SU-DHL-6 (cell line): ENCODE measurements around the gene DNAH9.
A peak's percentile ranks its signal among the peaks of the same experiment; 100 is the strongest.

Source experiments
- H2AFZ ChIP-seq: fragments of 200-600 bp; sonication (generic); 2 replicates; pipeline ENCODE4 v1.6.1; 2014; ENCODE audit warnings: low read depth, mild to moderate bottlenecking, moderate library complexity, mixed read lengths, antibody characterized with exemption, low read length; ENCODE audit not compliant: severe bottlenecking
- H3F3A ChIP-seq: fragments of 200-600 bp; shearing (Covaris generic); 2 replicates; pipeline ENCODE4 v1.6.0; 2016; ENCODE audit warnings: antibody characterized with exemption, mild to moderate bottlenecking; ENCODE audit not compliant: insufficient read depth
- H3K27ac ChIP-seq: fragments of 200-600 bp; sonication (generic); 2 replicates; pipeline ENCODE4 v1.5.1; 2016; ENCODE audit warnings: low read depth, mild to moderate bottlenecking, low read length, moderate library complexity, mixed read lengths
- H3K27me3 ChIP-seq: fragments of 200-600 bp; sonication (generic), shearing (Covaris generic); 2 replicates; pipeline ENCODE4 v1.6.0; 2014; ENCODE audit warnings: mild to moderate bottlenecking, low read length
- H3K36me3 ChIP-seq: fragments of 200-600 bp; sonication (generic); 2 replicates; pipeline ENCODE4 v1.6.1; 2014; ENCODE audit warnings: mild to moderate bottlenecking, low read length, mixed read lengths
- H3K4me2 ChIP-seq: fragments of 300-600, 200-600 bp; shearing (Covaris generic), sonication (generic); 2 replicates; pipeline ENCODE4 v1.6.0; 2014; ENCODE audit warnings: low read length, low read depth, mild to moderate bottlenecking; ENCODE audit not compliant: poor library complexity, severe bottlenecking
- H3K4me3 ChIP-seq: fragments of 200-600 bp; sonication (generic); 2 replicates; pipeline ENCODE4 v1.5.1; 2014; ENCODE audit warnings: antibody characterized with exemption, low read length, mild to moderate bottlenecking, mixed read lengths; ENCODE audit not compliant: insufficient read depth, poor library complexity, severe bottlenecking
- H3K79me2 ChIP-seq: fragments of 200-600 bp; sonication (generic); 2 replicates; pipeline ENCODE4 v1.6.1; 2014; ENCODE audit warnings: mild to moderate bottlenecking, low read length, moderate library complexity; ENCODE audit not compliant: insufficient read depth
- H3K9ac ChIP-seq: fragments of 200-600 bp; sonication (generic); 2 replicates; pipeline ENCODE4 v1.7.0; 2014; ENCODE audit warnings: mild to moderate bottlenecking, low read length
- H3K9me2 ChIP-seq: fragments of 200-600 bp; sonication (generic); replicated peaks from 2 replicates; pipeline ENCODE4 v1.6.1; 2014; ENCODE audit warnings: low read length; ENCODE audit not compliant: insufficient read depth
- H3K9me3 ChIP-seq: fragments of 200-600 bp; sonication (generic); 2 replicates; pipeline ENCODE4 v1.6.1; 2014; ENCODE audit warnings: low read length, mixed read lengths; ENCODE audit not compliant: insufficient read depth
- H4K20me1 ChIP-seq: fragments of 200-600 bp; sonication (generic); 2 replicates; pipeline ENCODE4 v1.6.1; 2014; ENCODE audit warnings: low read depth, mild to moderate bottlenecking, antibody characterized with exemption, low read length, moderate library complexity, mixed read lengths
- EZH2phosphoT487 ChIP-seq: fragments of 200-600 bp; sonication (generic), shearing (Covaris generic); conservative IDR thresholded peaks from 2 replicates; pipeline ENCODE4 v1.6.1; 2018; ENCODE audit warnings: mild to moderate bottlenecking, antibody characterized with exemption, low read length, moderate library complexity, mixed read lengths
- TF ChIP-seq, protein P1 (sequence below): fragments of 200-600 bp; sonication (generic); IDR thresholded peaks from one replicate; pipeline ENCODE4 v1.5.1; 2017; ENCODE audit warnings: antibody characterized with exemption, mild to moderate bottlenecking, low read length, moderate library complexity; ENCODE audit not compliant: insufficient read depth, poor library complexity, severe bottlenecking

DNAH9 gene

DNA sequence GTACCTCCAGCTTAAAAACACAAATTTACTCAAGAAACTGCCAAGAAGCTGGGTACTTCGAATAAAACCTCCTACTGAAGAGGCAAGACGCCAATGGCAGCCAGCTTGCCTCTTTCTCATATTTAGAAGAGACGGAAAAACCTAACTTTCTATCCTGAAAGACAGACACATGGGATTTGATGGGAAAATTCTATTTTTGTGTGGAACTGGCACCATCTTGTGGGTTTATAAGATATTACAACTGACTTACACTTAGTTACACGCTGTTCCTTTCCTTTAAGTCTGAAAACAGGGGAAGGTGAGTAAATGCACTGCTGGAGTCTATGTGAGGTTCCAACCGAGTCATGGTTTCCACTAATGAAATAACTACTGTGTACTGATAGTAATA lies 388.7 kb downstream of the DNAH9 start:
- no peaks in the 10 kb centered on the region for H3K27me3 ChIP-seq
- no peaks in the 10 kb centered on the region for H3F3A ChIP-seq
- H3K9me3 ChIP-seq: no peaks in the 10 kb centered on the region
- no peaks in the 10 kb centered on the region for H3K79me2 ChIP-seq
- H3K4me3 ChIP-seq: no peak overlapping the region
- no peak overlapping the region for H3K4me2 ChIP-seq
- no peak overlapping the region for H3K9ac ChIP-seq
- TF ChIP-seq EZH2phosphoT487: no peak
- TF ChIP-seq, protein P1, sequence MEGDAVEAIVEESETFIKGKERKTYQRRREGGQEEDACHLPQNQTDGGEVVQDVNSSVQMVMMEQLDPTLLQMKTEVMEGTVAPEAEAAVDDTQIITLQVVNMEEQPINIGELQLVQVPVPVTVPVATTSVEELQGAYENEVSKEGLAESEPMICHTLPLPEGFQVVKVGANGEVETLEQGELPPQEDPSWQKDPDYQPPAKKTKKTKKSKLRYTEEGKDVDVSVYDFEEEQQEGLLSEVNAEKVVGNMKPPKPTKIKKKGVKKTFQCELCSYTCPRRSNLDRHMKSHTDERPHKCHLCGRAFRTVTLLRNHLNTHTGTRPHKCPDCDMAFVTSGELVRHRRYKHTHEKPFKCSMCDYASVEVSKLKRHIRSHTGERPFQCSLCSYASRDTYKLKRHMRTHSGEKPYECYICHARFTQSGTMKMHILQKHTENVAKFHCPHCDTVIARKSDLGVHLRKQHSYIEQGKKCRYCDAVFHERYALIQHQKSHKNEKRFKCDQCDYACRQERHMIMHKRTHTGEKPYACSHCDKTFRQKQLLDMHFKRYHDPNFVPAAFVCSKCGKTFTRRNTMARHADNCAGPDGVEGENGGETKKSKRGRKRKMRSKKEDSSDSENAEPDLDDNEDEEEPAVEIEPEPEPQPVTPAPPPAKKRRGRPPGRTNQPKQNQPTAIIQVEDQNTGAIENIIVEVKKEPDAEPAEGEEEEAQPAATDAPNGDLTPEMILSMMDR: peak; percentile 29
- no peaks in the 10 kb centered on the region for H4K20me1 ChIP-seq
- H3K36me3 ChIP-seq: no peaks in the 10 kb centered on the region
- H2AFZ ChIP-seq: no peak overlapping the region
- no peaks in the 10 kb centered on the region for H3K9me2 ChIP-seq
- no peak overlapping the region for H3K27ac ChIP-seq

DNA sequence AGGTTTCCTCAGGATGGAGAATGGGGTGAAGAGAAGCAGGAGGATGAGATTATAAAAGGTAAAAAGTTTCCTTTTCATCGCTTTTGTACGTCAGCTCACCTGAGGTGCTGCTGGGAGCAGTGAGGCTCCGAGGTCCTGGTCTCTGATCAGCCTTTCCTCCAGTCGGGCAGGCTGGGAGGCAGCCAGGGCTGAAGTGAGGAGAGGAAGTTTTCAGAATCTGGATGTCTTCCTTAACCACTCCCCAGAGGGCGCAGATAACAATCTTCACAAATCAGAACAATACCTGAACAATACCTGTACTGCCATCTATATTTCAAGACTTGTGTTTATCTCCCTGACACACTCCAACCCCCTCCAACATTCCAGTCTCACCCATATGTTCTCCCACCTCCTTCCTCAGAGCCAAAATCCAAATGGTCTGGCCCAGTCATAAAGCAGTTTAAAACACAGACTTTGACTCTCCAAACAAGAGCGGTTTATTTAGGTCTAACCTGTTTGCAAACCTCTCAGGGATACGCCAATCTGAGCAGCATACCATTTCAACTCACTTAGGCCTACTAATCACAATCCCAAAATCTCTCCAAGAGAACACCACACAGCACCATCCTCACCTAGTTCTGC lies 392.2 kb downstream of the DNAH9 start:
- H3K4me3 ChIP-seq: no peak overlapping the region
- no peak overlapping the region for H2AFZ ChIP-seq
- no peak overlapping the region for H3K9ac ChIP-seq
- H3K27ac ChIP-seq: no peak overlapping the region
- no peaks in the 10 kb centered on the region for H4K20me1 ChIP-seq
- TF ChIP-seq, protein P1: no peak
- TF ChIP-seq EZH2phosphoT487: no peak
- H3K9me2 ChIP-seq: no peaks in the 10 kb centered on the region
- no peaks in the 10 kb centered on the region for H3K27me3 ChIP-seq
- peaks cover 2% of the 10 kb centered on the region; the same call in 1 of the 2 replicates for H3K79me2 ChIP-seq
- no peaks in the 10 kb centered on the region for H3F3A ChIP-seq
- H3K4me2 ChIP-seq: no peak overlapping the region
- H3K36me3 ChIP-seq: no peaks in the 10 kb centered on the region
- H3K9me3 ChIP-seq: no peaks in the 10 kb centered on the region

DNA sequence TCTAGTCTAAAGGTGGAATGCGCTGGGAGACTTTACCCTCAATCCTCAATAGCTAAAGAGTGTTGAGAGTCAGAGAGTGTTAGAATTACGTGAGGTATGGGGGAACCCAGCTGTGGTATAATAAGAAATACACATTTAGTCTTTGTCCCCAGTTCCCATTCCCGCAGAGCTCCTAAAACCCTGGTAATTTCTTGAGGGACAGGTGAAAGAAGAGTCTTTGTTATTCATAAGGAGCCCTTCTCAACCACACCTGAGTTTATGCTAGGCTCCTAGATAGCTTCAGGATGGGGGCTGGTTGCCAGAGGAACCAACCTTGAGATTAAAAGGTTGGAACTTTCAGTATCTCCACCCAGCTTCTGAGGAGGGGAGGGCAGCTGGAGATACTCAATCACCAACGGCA lies 393.2 kb downstream of the DNAH9 start:
- Histone ChIP-seq H3K27ac (no peak overlapping the region), H3K9me3 (no peaks in the 10 kb centered on the region), H3F3A (no peaks in the 10 kb centered on the region), H3K9me2 (no peaks in the 10 kb centered on the region), H4K20me1 (no peaks in the 10 kb centered on the region), H3K27me3 (no peaks in the 10 kb centered on the region), H3K4me3 (no peak overlapping the region), H3K79me2 (peaks cover 4% of the 10 kb centered on the region; the same call in 1 of the 2 replicates), H2AFZ (no peak overlapping the region), H3K36me3 (no peaks in the 10 kb centered on the region), H3K4me2 (no peak overlapping the region), H3K9ac (no peak overlapping the region)
- TF ChIP-seq, protein P1: no peak
- no peak for TF ChIP-seq EZH2phosphoT487
